ENCODE results near the gene PRKG2. TPM values are rescaled to one million over a fixed set of nuclear protein-coding genes. Genes with fewer than 3 reads are reported as not detected.

PRKG2 gene
- polyA plus RNA-seq, 1 donor from 2014 or later = 0.16 TPM

GRCh38 chr4:81130569-81130968 is 84.5 kb downstream of the PRKG2 start:
- H4K20me1 ChIP-seq (ENCODE audit: insufficient read depth) = no peaks in the 10 kb centered on the region
- no peak for TF ChIP-seq POLR2AphosphoS5 (IDR thresholded peaks at IDR 0.05)
- no peak for TF ChIP-seq EZH2 (IDR thresholded peaks at IDR 0.05; ENCODE audit: borderline replicate concordance, insufficient read depth, low read length, poor library complexity, severe bottlenecking)
- no peak for TF ChIP-seq MXI1 (conservative IDR thresholded peaks at IDR 0.05; ENCODE audit: poor library complexity, severe bottlenecking)
- no peak for TF ChIP-seq EP300 (conservative IDR thresholded peaks at IDR 0.05; ENCODE audit: poor library complexity, severe bottlenecking)
- TF ChIP-seq CTCF (IDR thresholded peaks at IDR 0.05; ENCODE audit: poor library complexity, severe bottlenecking) = no peak
- no peak for TF ChIP-seq TAF1 (IDR thresholded peaks at IDR 0.05; ENCODE audit: low read depth)
- TF ChIP-seq REST (IDR thresholded peaks at IDR 0.05; ENCODE audit: borderline replicate concordance) = no peak
- TF ChIP-seq SMC3 (conservative IDR thresholded peaks at IDR 0.05; ENCODE audit: poor library complexity) = no peak
- TF ChIP-seq RAD21 (conservative IDR thresholded peaks at IDR 0.05) = no peak
- H3K4me2 ChIP-seq (ENCODE audit: low read length) = no peak overlapping the region
- no peaks in the 10 kb centered on the region for H3K79me2 ChIP-seq (replicated peaks; ENCODE audit: insufficient read depth, low read length)
- no peak overlapping the region for H3K4me3 ChIP-seq (ENCODE audit: low read length)
- H3K27ac ChIP-seq (ENCODE audit: low read length) = no peak overlapping the region
- no peak overlapping the region for H2AFZ ChIP-seq (ENCODE audit: low read depth, low read length)
- no peaks in the 10 kb centered on the region for H3K9me2 ChIP-seq (ENCODE audit: insufficient read depth, low read length)
- H3K27me3 ChIP-seq (ENCODE audit: insufficient read depth, low read depth, low read length) = no peaks in the 10 kb centered on the region
- H3F3A ChIP-seq (ENCODE audit: insufficient read depth, low read length, poor library complexity, severe bottlenecking) = no peaks in the 10 kb centered on the region
- no peaks in the 10 kb centered on the region for H3K36me3 ChIP-seq (ENCODE audit: insufficient read depth, low read length)
- H3K9me3 ChIP-seq (ENCODE audit: low read length) = no peaks in the 10 kb centered on the region
- no peak overlapping the region for H3K9ac ChIP-seq (ENCODE audit: low read length)

- Histone ChIP-seq H2AFZ (ENCODE audit: low read depth, low read length) (no peak overlapping the region), H3K9me3 (ENCODE audit: low read length) (no peaks in the 10 kb centered on the region), H3K27ac (ENCODE audit: low read length) (no peak overlapping the region), H3K9ac (ENCODE audit: low read length) (no peak overlapping the region), H3F3A (ENCODE audit: insufficient read depth, low read length, poor library complexity, severe bottlenecking) (no peaks in the 10 kb centered on the region), H3K27me3 (ENCODE audit: insufficient read depth, low read depth, low read length) (no peaks in the 10 kb centered on the region), H4K20me1 (ENCODE audit: insufficient read depth) (no peaks in the 10 kb centered on the region), H3K79me2 (replicated peaks; ENCODE audit: insufficient read depth, low read length) (no peaks in the 10 kb centered on the region), H3K9me2 (ENCODE audit: insufficient read depth, low read length) (no peaks in the 10 kb centered on the region), H3K36me3 (ENCODE audit: insufficient read depth, low read length) (no peaks in the 10 kb centered on the region), H3K4me3 (ENCODE audit: low read length) (no peak overlapping the region), H3K4me2 (ENCODE audit: low read length) (no peak overlapping the region)
- TF ChIP-seq REST (IDR thresholded peaks at IDR 0.05; ENCODE audit: borderline replicate concordance) (no peak), SMC3 (conservative IDR thresholded peaks at IDR 0.05; ENCODE audit: poor library complexity) (no peak), EP300 (conservative IDR thresholded peaks at IDR 0.05; ENCODE audit: poor library complexity, severe bottlenecking) (no peak), EZH2 (IDR thresholded peaks at IDR 0.05; ENCODE audit: borderline replicate concordance, insufficient read depth, low read length, poor library complexity, severe bottlenecking) (no peak), MXI1 (conservative IDR thresholded peaks at IDR 0.05; ENCODE audit: poor library complexity, severe bottlenecking) (no peak), RAD21 (conservative IDR thresholded peaks at IDR 0.05) (no peak), CTCF (IDR thresholded peaks at IDR 0.05; ENCODE audit: poor library complexity, severe bottlenecking) (no peak), TAF1 (IDR thresholded peaks at IDR 0.05; ENCODE audit: low read depth) (no peak), POLR2AphosphoS5 (IDR thresholded peaks at IDR 0.05) (no peak)
These were observed 95.0 kb downstream of the PRKG2 start for GRCh38 chr4:81120055-81120454.

All from neural cell (in vitro differentiated cells).